SJSA1 (cell line): ENCODE measurements around the gene BMP2K. TPM values are rescaled to one million over a fixed set of nuclear protein-coding genes. Genes with fewer than 3 reads are reported as not detected.
A peak's percentile ranks its signal among the peaks of the same experiment; 100 is the strongest.
"Not testable (repeated sequence)": the region's sequence is repeated elsewhere in the genome, so short reads cannot be mapped to it uniquely, and the experiment has no call there.

Source experiments
- DNase-seq, 2 experiments: peaks; one replicate each; pipeline ENCODE4 v3.0.0-alpha.2; 2015 to 2020; ENCODE audit warnings: low spot score in 2 of 2, low read depth in 1 of 2
- H3K27ac ChIP-seq: fragments of 250-450 bp; sonication (Bioruptor Pico); 2 replicates; pipeline ENCODE4 v1.5.1; 2020; ENCODE audit warnings: mild to moderate bottlenecking, moderate library complexity
- H3K27me3 ChIP-seq: fragments of 250-450 bp; sonication (Bioruptor Pico); replicated peaks from 2 replicates; pipeline ENCODE4 v1.5.1; 2020; ENCODE audit warnings: mild to moderate bottlenecking, moderate library complexity
- H3K36me3 ChIP-seq: fragments of 250-450 bp; sonication (Bioruptor Pico); 2 replicates; pipeline ENCODE4 v1.5.1; 2020; ENCODE audit warnings: mild to moderate bottlenecking
- H3K4me1 ChIP-seq: fragments of 250-450 bp; sonication (Bioruptor Pico); replicated peaks from 2 replicates; pipeline ENCODE4 v1.6.1; 2021; ENCODE audit warnings: mild to moderate bottlenecking
- H3K4me3 ChIP-seq: fragments of 250-450 bp; sonication (Bioruptor Pico); 2 replicates; pipeline ENCODE4 v1.5.1; 2020; ENCODE audit warnings: mild to moderate bottlenecking
- H3K9me3 ChIP-seq: fragments of 250-450 bp; sonication (Bioruptor Pico); replicated peaks from 2 replicates; pipeline ENCODE4 v1.5.1; 2020; ENCODE audit warnings: mild to moderate bottlenecking
- total RNA-seq: library from RNA; depleted of rRNA; stranded (reverse); fragments of >200 nt; shearing (Covaris generic); gene quantifications from 2 replicates; pipeline ENCODE4 v1.2.3, GENCODE V29; 2014

BMP2K gene
- total RNA-seq, 1 experiment from 2014 or later = 40.6 TPM

- no peak overlapping the region for H3K27ac ChIP-seq
- no peak for DNase-seq
- no peaks in the 10 kb centered on the region for H3K27me3 ChIP-seq
- peaks cover 49% of the 10 kb centered on the region for H3K36me3 ChIP-seq
- H3K4me1 ChIP-seq = no peaks in the 10 kb centered on the region
- no peak overlapping the region for H3K4me3 ChIP-seq
- H3K9me3 ChIP-seq = no peaks in the 10 kb centered on the region
Measured at GRCh38 chr4:78876568-78877320, 100.6 kb downstream of the BMP2K start.

- H3K27me3 ChIP-seq = no peaks in the 10 kb centered on the region
- no peak overlapping the region for H3K4me3 ChIP-seq
- H3K4me1 ChIP-seq = no peaks in the 10 kb centered on the region
- peaks cover 39% of the 10 kb centered on the region for H3K36me3 ChIP-seq
- DNase-seq = no peak
- H3K27ac ChIP-seq = no peak overlapping the region
- H3K9me3 ChIP-seq = no peaks in the 10 kb centered on the region
Measured at GRCh38 chr4:78878031-78878430, 101.9 kb downstream of the BMP2K start.

- H3K27ac ChIP-seq = no peak overlapping the region
- H3K4me1 ChIP-seq = no peaks in the 10 kb centered on the region
- H3K36me3 ChIP-seq = peaks cover 22% of the 10 kb centered on the region
- H3K27me3 ChIP-seq = no peaks in the 10 kb centered on the region
- no peaks in the 10 kb centered on the region for H3K9me3 ChIP-seq
- no peak overlapping the region for H3K4me3 ChIP-seq
- no peak for DNase-seq
Measured at GRCh38 chr4:78880874-78881492, 104.8 kb downstream of the BMP2K start.

GRCh38 chr4:78885598-78885997 lies 109.4 kb downstream of the BMP2K start:
- Histone ChIP-seq H3K27me3 (no peaks in the 10 kb centered on the region), H3K36me3 (peaks cover 9% of the 10 kb centered on the region), H3K27ac (no peak overlapping the region), H3K4me3 (no peak overlapping the region), H3K9me3 (no peaks in the 10 kb centered on the region), H3K4me1 (no peaks in the 10 kb centered on the region)
- no peak for DNase-seq

GRCh38 chr4:78889955-78890354 lies 113.8 kb downstream of the BMP2K start:
- Histone ChIP-seq H3K4me1 (no peaks in the 10 kb centered on the region), H3K4me3 (no peak overlapping the region)

GRCh38 chr4:78899302-78899701 lies 123.2 kb downstream of the BMP2K start:
- Histone ChIP-seq H3K4me1 (no peaks in the 10 kb centered on the region), H3K9me3 (no peaks in the 10 kb centered on the region), H3K27ac (no peak overlapping the region), H3K27me3 (no peaks in the 10 kb centered on the region), H3K4me3 (no peak overlapping the region), H3K36me3 (peaks cover 7% of the 10 kb centered on the region)
- DNase-seq = no peak

More at GRCh38 chr4:78889955-78890354, 113.8 kb downstream of the BMP2K start:
- peaks cover 31% of the 10 kb centered on the region for H3K36me3 ChIP-seq
- H3K9me3 ChIP-seq = no peaks in the 10 kb centered on the region
- no peak for DNase-seq
- no peak overlapping the region for H3K27ac ChIP-seq
- H3K27me3 ChIP-seq = no peaks in the 10 kb centered on the region

GRCh38 chr4:78901882-78902281 lies 125.7 kb downstream of the BMP2K start:
- Histone ChIP-seq H3K4me1 (no peaks in the 10 kb centered on the region), H3K36me3 (no peaks in the 10 kb centered on the region), H3K9me3 (no peaks in the 10 kb centered on the region), H3K4me3 (no peak overlapping the region), H3K27me3 (no peaks in the 10 kb centered on the region), H3K27ac (no peak overlapping the region)
- DNase-seq = no peak

- Histone ChIP-seq H3K27me3 (no peaks in the 10 kb centered on the region), H3K4me1 (no peaks in the 10 kb centered on the region), H3K36me3 (no peaks in the 10 kb centered on the region), H3K4me3 (no peak overlapping the region), H3K9me3 (no peaks in the 10 kb centered on the region), H3K27ac (no peak overlapping the region)
- DNase-seq = no peak
Measured at GRCh38 chr4:78902298-78902697, 126.1 kb downstream of the BMP2K start.

GRCh38 chr4:78904143-78904542 lies 128.0 kb downstream of the BMP2K start:
- Histone ChIP-seq H3K27me3 (no peaks in the 10 kb centered on the region), H3K4me3 (no peak overlapping the region), H3K4me1 (no peaks in the 10 kb centered on the region), H3K36me3 (no peaks in the 10 kb centered on the region), H3K9me3 (no peaks in the 10 kb centered on the region), H3K27ac (no peak overlapping the region)
- DNase-seq = no peak

GRCh38 chr4:78907638-78908037 lies 131.5 kb downstream of the BMP2K start:
- Histone ChIP-seq H3K4me1 (no peaks in the 10 kb centered on the region), H3K4me3 (no peak overlapping the region), H3K27me3 (no peaks in the 10 kb centered on the region), H3K36me3 (peaks cover 4% of the 10 kb centered on the region; the same call in 1 of the 2 replicates), H3K27ac (no peak overlapping the region), H3K9me3 (no peaks in the 10 kb centered on the region)
- DNase-seq = no peak

GRCh38 chr4:78908974-78909373 lies 132.8 kb downstream of the BMP2K start:
- H3K27me3 ChIP-seq, H3K36me3 ChIP-seq, H3K27ac ChIP-seq, H3K4me1 ChIP-seq, H3K9me3 ChIP-seq, DNase-seq, H3K4me3 ChIP-seq: not testable (repeated sequence)

GRCh38 chr4:78910612-78911011 lies 134.5 kb downstream of the BMP2K start:
- H3K4me1 ChIP-seq = no peaks in the 10 kb centered on the region
- no peaks in the 10 kb centered on the region for H3K9me3 ChIP-seq
- H3K27me3 ChIP-seq = no peaks in the 10 kb centered on the region
- no peak overlapping the region for H3K4me3 ChIP-seq
- peaks cover 7% of the 10 kb centered on the region; the same call in 1 of the 2 replicates for H3K36me3 ChIP-seq
- no peak overlapping the region for H3K27ac ChIP-seq
- no peak for DNase-seq

- H3K4me3 ChIP-seq = no peak overlapping the region
- peak; percentile 48 to 69 for DNase-seq
- peak overlapping the region; percentile 55 for H3K27ac ChIP-seq
- H3K9me3 ChIP-seq = no peaks in the 10 kb centered on the region
- H3K27me3 ChIP-seq = no peaks in the 10 kb centered on the region; the same call in 1 of the 2 replicates
- peaks cover 13% of the 10 kb centered on the region for H3K4me1 ChIP-seq
- peaks cover 47% of the 10 kb centered on the region for H3K36me3 ChIP-seq
Measured at GRCh38 chr4:78922207-78922606, 146.1 kb downstream of the BMP2K start.

- DNase-seq = no peak
- no peaks in the 10 kb centered on the region for H3K9me3 ChIP-seq
- H3K27me3 ChIP-seq = no peaks in the 10 kb centered on the region; the same call in 1 of the 2 replicates
- H3K27ac ChIP-seq = no peak overlapping the region
- H3K4me1 ChIP-seq = peaks cover 13% of the 10 kb centered on the region
- H3K36me3 ChIP-seq = peaks cover 47% of the 10 kb centered on the region
- no peak overlapping the region for H3K4me3 ChIP-seq
Measured at GRCh38 chr4:78923464-78924312, 147.5 kb downstream of the BMP2K start.
